ENCODE data around the gene ZNF106. TPM values are rescaled to one million over a fixed set of nuclear protein-coding genes. Genes with fewer than 3 reads are reported as not detected.
A peak's percentile ranks its signal among the peaks of the same experiment; 100 is the strongest.

ZNF106 gene
- total RNA-seq, 6 donors from 2014 or later = 67.0 to 130 (median 93.0) TPM

- no peak overlapping the region for H3K27ac ChIP-seq
- no peak for ATAC-seq (ENCODE audit: low FRiP score in 2 of 2)
- no peaks in the 10 kb centered on the region for H3K27me3 ChIP-seq
- peak in 1 of 2 donors; percentile 30 for DNase-seq
- no peak overlapping the region for H3K4me3 ChIP-seq
- peaks cover 0 to 11% (median 0%) of the 10 kb centered on the region in 4 donors for H3K36me3 ChIP-seq
- no peaks in the 10 kb centered on the region for H3K4me1 ChIP-seq
- TF ChIP-seq EP300 (IDR thresholded peaks at IDR 0.05) (no peak), POLR2A (IDR thresholded peaks at IDR 0.05) (no peak), CTCF (IDR thresholded peaks at IDR 0.05) (no peak), POLR2AphosphoS5 (IDR thresholded peaks at IDR 0.05) (no peak)
- 88 to 91% methylated on average over 13 of the region's 13 CpGs for WGBS, 2 donors
- no peaks in the 10 kb centered on the region for H3K9me3 ChIP-seq
These were observed 96.8 kb downstream of the ZNF106 start for GRCh38 chr15:42394106-42394505.

GRCh38 chr15:42392309-42393024 lies 98.5 kb downstream of the ZNF106 start:
- ATAC-seq (ENCODE audit: low FRiP score in 2 of 2) = no peak
- H3K27me3 ChIP-seq = no peaks in the 10 kb centered on the region
- no peak for DNase-seq
- TF ChIP-seq POLR2A (IDR thresholded peaks at IDR 0.05) (no peak), EP300 (IDR thresholded peaks at IDR 0.05) (no peak), POLR2AphosphoS5 (IDR thresholded peaks at IDR 0.05) (no peak), CTCF (IDR thresholded peaks at IDR 0.05) (no peak)
- WGBS, 2 donors = 90 to 95% methylated on average over 7 to 11 of the region's 11 CpGs
- no peak overlapping the region for H3K4me3 ChIP-seq
- no peak overlapping the region for H3K27ac ChIP-seq
- peaks cover 0 to 7% (median 0%) of the 10 kb centered on the region in 4 donors for H3K36me3 ChIP-seq
- peaks cover 0 to 10% (median 3%) of the 10 kb centered on the region in 4 donors for H3K4me1 ChIP-seq
- H3K9me3 ChIP-seq = no peaks in the 10 kb centered on the region

GRCh38 chr15:42387603-42388002 lies 103.3 kb downstream of the ZNF106 start:
- Histone ChIP-seq H3K9me3 (no peaks in the 10 kb centered on the region), H3K27me3 (no peaks in the 10 kb centered on the region), H3K27ac (peak overlapping the region in 1 of 4 donors; percentile 51), H3K36me3 (peaks cover 0 to 9% (median 4%) of the 10 kb centered on the region in 4 donors), H3K4me1 (peaks cover 15 to 25% (median 17%) of the 10 kb centered on the region in 4 donors), H3K4me3 (no peak overlapping the region)
- TF ChIP-seq EP300 (IDR thresholded peaks at IDR 0.05) (no peak), POLR2AphosphoS5 (IDR thresholded peaks at IDR 0.05) (no peak), CTCF (IDR thresholded peaks at IDR 0.05) (no peak), POLR2A (IDR thresholded peaks at IDR 0.05) (no peak)
- DNase-seq = peak in 1 of 2 donors; percentile 54
- WGBS, 2 donors = 44 to 54% methylated on average over 8 of the region's 8 CpGs
- peak in 1 of 2 donors; percentile 70 for ATAC-seq (ENCODE audit: low FRiP score in 2 of 2)

- Histone ChIP-seq H3K27me3 (no peaks in the 10 kb centered on the region), H3K9me3 (no peaks in the 10 kb centered on the region), H3K4me1 (peaks cover 15 to 25% (median 17%) of the 10 kb centered on the region in 4 donors), H3K27ac (peak overlapping the region; percentile 25 to 57 (median 48)), H3K36me3 (peaks cover 0 to 9% (median 4%) of the 10 kb centered on the region in 4 donors), H3K4me3 (no peak overlapping the region)
- DNase-seq (no peak), ATAC-seq (ENCODE audit: low FRiP score in 2 of 2) (no peak)
- WGBS, 2 donors = 65 to 67% methylated on average over 12 of the region's 12 CpGs
- TF ChIP-seq CTCF (IDR thresholded peaks at IDR 0.05) = no peak
- peak; percentile 43 to 60 for TF ChIP-seq POLR2AphosphoS5 (IDR thresholded peaks at IDR 0.05)
- no peak for TF ChIP-seq POLR2A (IDR thresholded peaks at IDR 0.05)
- peak in 1 of 4 donors; percentile 35 for TF ChIP-seq EP300 (IDR thresholded peaks at IDR 0.05)
These were observed 104.8 kb downstream of the ZNF106 start for GRCh38 chr15:42385980-42386700.

All from upper lobe of left lung (tissue), 6 donors.